Neural crest cell (in vitro differentiated cells): ENCODE measurements around the gene WDR20. TPM values are rescaled to one million over a fixed set of nuclear protein-coding genes. Genes with fewer than 3 reads are reported as not detected.

ENCODE experiments used
- DNase-seq: peaks from one replicate; pipeline ENCODE4 v3.0.0; 2021; ENCODE audit warnings: low read depth, mixed read lengths, low spot score
- H3K27ac Mint-ChIP-seq: one replicate; pipeline ENCODE4 v1.8.0; 2021; ENCODE audit warnings: mild to moderate bottlenecking, mixed read lengths; ENCODE audit not compliant: unreplicated experiment
- H3K27me3 Mint-ChIP-seq: 2 replicates; pipeline ENCODE4 v1.8.0; 2021; ENCODE audit warnings: low read depth, mild to moderate bottlenecking, mixed read lengths
- H3K36me3 Mint-ChIP-seq: 2 replicates; pipeline ENCODE4 v1.8.0; 2021; ENCODE audit warnings: low read depth, mild to moderate bottlenecking, mixed read lengths
- H3K4me1 Mint-ChIP-seq: 2 replicates; pipeline ENCODE4 v1.8.0; 2021; ENCODE audit warnings: mixed read lengths
- H3K4me3 Mint-ChIP-seq: one replicate; pipeline ENCODE4 v1.8.0; 2021; ENCODE audit warnings: mild to moderate bottlenecking, mixed read lengths
- H3K9me3 Mint-ChIP-seq: 2 replicates; pipeline ENCODE4 v1.8.0; 2021; ENCODE audit warnings: mixed read lengths
- total RNA-seq: library from RNA; stranded (reverse); gene quantifications from 2 replicates; pipeline ENCODE4 v1.2.1, GENCODE V29; 2021
- TF ChIP-seq, protein P1 (sequence below): fragments of 200-600 bp; sonication (generic); conservative IDR thresholded peaks from 2 replicates; pipeline ENCODE4 v1.5.0; 2021; ENCODE audit warnings: antibody characterized with exemption, mild to moderate bottlenecking

Gene WDR20
- total RNA-seq, 1 donor from 2014 or later = 30.2 TPM

- Mint-ChIP-seq H3K27me3 (no peaks in the 10 kb centered on the region), H3K4me1 (no peaks in the 10 kb centered on the region), H3K27ac (no peak overlapping the region), H3K4me3 (no peak overlapping the region), H3K9me3 (no peaks in the 10 kb centered on the region), H3K36me3 (no peaks in the 10 kb centered on the region)
- no peak for DNase-seq
- TF ChIP-seq, protein P1, sequence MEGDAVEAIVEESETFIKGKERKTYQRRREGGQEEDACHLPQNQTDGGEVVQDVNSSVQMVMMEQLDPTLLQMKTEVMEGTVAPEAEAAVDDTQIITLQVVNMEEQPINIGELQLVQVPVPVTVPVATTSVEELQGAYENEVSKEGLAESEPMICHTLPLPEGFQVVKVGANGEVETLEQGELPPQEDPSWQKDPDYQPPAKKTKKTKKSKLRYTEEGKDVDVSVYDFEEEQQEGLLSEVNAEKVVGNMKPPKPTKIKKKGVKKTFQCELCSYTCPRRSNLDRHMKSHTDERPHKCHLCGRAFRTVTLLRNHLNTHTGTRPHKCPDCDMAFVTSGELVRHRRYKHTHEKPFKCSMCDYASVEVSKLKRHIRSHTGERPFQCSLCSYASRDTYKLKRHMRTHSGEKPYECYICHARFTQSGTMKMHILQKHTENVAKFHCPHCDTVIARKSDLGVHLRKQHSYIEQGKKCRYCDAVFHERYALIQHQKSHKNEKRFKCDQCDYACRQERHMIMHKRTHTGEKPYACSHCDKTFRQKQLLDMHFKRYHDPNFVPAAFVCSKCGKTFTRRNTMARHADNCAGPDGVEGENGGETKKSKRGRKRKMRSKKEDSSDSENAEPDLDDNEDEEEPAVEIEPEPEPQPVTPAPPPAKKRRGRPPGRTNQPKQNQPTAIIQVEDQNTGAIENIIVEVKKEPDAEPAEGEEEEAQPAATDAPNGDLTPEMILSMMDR = no peak
These were observed 117.0 kb downstream of the WDR20 start for GRCh38 chr14:102256716-102257115.

GRCh38 chr14:102258136-102258535 lies 118.4 kb downstream of the WDR20 start:
- H3K4me3 Mint-ChIP-seq = no peak overlapping the region
- H3K27ac Mint-ChIP-seq = no peak overlapping the region
- TF ChIP-seq, protein P1 = no peak
- DNase-seq = no peak
- H3K27me3 Mint-ChIP-seq = no peaks in the 10 kb centered on the region
- no peaks in the 10 kb centered on the region for H3K9me3 Mint-ChIP-seq
- peaks cover 9% of the 10 kb centered on the region for H3K4me1 Mint-ChIP-seq
- no peaks in the 10 kb centered on the region for H3K36me3 Mint-ChIP-seq

Other genes starting within 250 kb of the WDR20 start
- 518 and 528 TPM in 2 replicates for gene DYNC1H1, start 175.3 kb upstream of the WDR20 start, total RNA-seq
- 760 and 771 TPM in 2 replicates for gene HSP90AA1, start 52.9 kb upstream of the WDR20 start, total RNA-seq
- 16.7 and 18.2 TPM in 2 replicates for gene MOK, start 165.3 kb downstream of the WDR20 start, total RNA-seq
- gene ZNF839, start 179.8 kb downstream of the WDR20 start, total RNA-seq = 15.9 and 16.1 TPM in 2 replicates
- 35.5 and 37.3 TPM in 2 replicates for gene CINP, start 223.0 kb downstream of the WDR20 start, total RNA-seq
- 27.0 and 28.3 TPM in 2 replicates for gene TECPR2, start 223.0 kb downstream of the WDR20 start, total RNA-seq